Measurements from ENCODE around the gene CORO6.

CORO6 gene

GRCh38 chr17:29577001-29577370 lies 45.7 kb downstream of the CORO6 start:
- H3K4me1 ChIP-seq (ENCODE audit: low read length) = peaks cover 8% of the 10 kb centered on the region; the same call in 1 of the 2 replicates
- DNase-seq = no peak
- H3K27ac ChIP-seq (ENCODE audit: low read length) = no peak overlapping the region
- H3K79me2 ChIP-seq (ENCODE audit: low read length) = no peaks in the 10 kb centered on the region; the same call in 1 of the 2 replicates
- H3K9me2 ChIP-seq (replicated peaks; ENCODE audit: insufficient read depth, low read length) = no peaks in the 10 kb centered on the region
- H4K20me1 ChIP-seq (ENCODE audit: insufficient read depth, low read length) = no peaks in the 10 kb centered on the region
- TF ChIP-seq EZH2phosphoT487 (IDR thresholded peaks at IDR 0.05; ENCODE audit: low read length) = no peak
- no peak overlapping the region for H3K4me2 ChIP-seq (ENCODE audit: low read depth, low read length)
- no peak overlapping the region for H2AFZ ChIP-seq (ENCODE audit: low read length)
- no peaks in the 10 kb centered on the region for H3K27me3 ChIP-seq (replicated peaks; ENCODE audit: insufficient read depth, low read length)
- no peaks in the 10 kb centered on the region for H3K36me3 ChIP-seq (replicated peaks; ENCODE audit: insufficient read depth, low read length)
- no peak overlapping the region for H3K9ac ChIP-seq (ENCODE audit: low read length)
- H3K9me3 ChIP-seq (replicated peaks; ENCODE audit: insufficient read depth, low read length) = no peaks in the 10 kb centered on the region
- no peaks in the 10 kb centered on the region for H3F3A ChIP-seq (ENCODE audit: insufficient read depth, low read length)
- H3K4me3 ChIP-seq (ENCODE audit: low read length) = no peak overlapping the region

GRCh38 chr17:29576214-29577000 lies 46.3 kb downstream of the CORO6 start:
- Histone ChIP-seq H3F3A (ENCODE audit: insufficient read depth, low read length) (no peaks in the 10 kb centered on the region), H3K9ac (ENCODE audit: low read length) (no peak overlapping the region), H4K20me1 (ENCODE audit: insufficient read depth, low read length) (no peaks in the 10 kb centered on the region), H3K27ac (ENCODE audit: low read length) (no peak overlapping the region), H2AFZ (ENCODE audit: low read length) (no peak overlapping the region), H3K9me2 (replicated peaks; ENCODE audit: insufficient read depth, low read length) (no peaks in the 10 kb centered on the region), H3K4me3 (ENCODE audit: low read length) (no peak overlapping the region), H3K27me3 (replicated peaks; ENCODE audit: insufficient read depth, low read length) (no peaks in the 10 kb centered on the region), H3K4me2 (ENCODE audit: low read depth, low read length) (no peak overlapping the region), H3K4me1 (ENCODE audit: low read length) (peaks cover 8% of the 10 kb centered on the region; the same call in 1 of the 2 replicates), H3K79me2 (ENCODE audit: low read length) (no peaks in the 10 kb centered on the region; the same call in 1 of the 2 replicates), H3K36me3 (replicated peaks; ENCODE audit: insufficient read depth, low read length) (no peaks in the 10 kb centered on the region), H3K9me3 (replicated peaks; ENCODE audit: insufficient read depth, low read length) (no peaks in the 10 kb centered on the region)
- DNase-seq = no peak
- TF ChIP-seq EZH2 (optimal IDR thresholded peaks at IDR 0.05; ENCODE audit: low read depth, low read length) (no peak), CTCF (IDR thresholded peaks at IDR 0.05; ENCODE audit: low read length) (no peak), EZH2phosphoT487 (IDR thresholded peaks at IDR 0.05; ENCODE audit: low read length) (no peak)

- DNase-seq = no peak
- H3K4me1 ChIP-seq (ENCODE audit: low read length) = peaks cover 3% of the 10 kb centered on the region; the same call in 1 of the 2 replicates
- no peaks in the 10 kb centered on the region for H3F3A ChIP-seq (ENCODE audit: insufficient read depth, low read length)
- H3K27ac ChIP-seq (ENCODE audit: low read length) = no peak overlapping the region
- no peak for TF ChIP-seq CTCF (IDR thresholded peaks at IDR 0.05; ENCODE audit: low read length)
- TF ChIP-seq EZH2phosphoT487 (IDR thresholded peaks at IDR 0.05; ENCODE audit: low read length) = no peak
- no peak for TF ChIP-seq EZH2 (optimal IDR thresholded peaks at IDR 0.05; ENCODE audit: low read depth, low read length)
- H4K20me1 ChIP-seq (ENCODE audit: insufficient read depth, low read length) = no peaks in the 10 kb centered on the region
- no peak overlapping the region for H3K4me2 ChIP-seq (ENCODE audit: low read depth, low read length)
- no peak overlapping the region for H3K9ac ChIP-seq (ENCODE audit: low read length)
- no peak overlapping the region for H2AFZ ChIP-seq (ENCODE audit: low read length)
- H3K4me3 ChIP-seq (ENCODE audit: low read length) = no peak overlapping the region
- no peaks in the 10 kb centered on the region for H3K9me2 ChIP-seq (replicated peaks; ENCODE audit: insufficient read depth, low read length)
- no peaks in the 10 kb centered on the region for H3K27me3 ChIP-seq (replicated peaks; ENCODE audit: insufficient read depth, low read length)
- no peaks in the 10 kb centered on the region for H3K9me3 ChIP-seq (replicated peaks; ENCODE audit: insufficient read depth, low read length)
- no peaks in the 10 kb centered on the region for H3K36me3 ChIP-seq (replicated peaks; ENCODE audit: insufficient read depth, low read length)
- no peaks in the 10 kb centered on the region for H3K79me2 ChIP-seq (ENCODE audit: low read length)
Observed at GRCh38 chr17:29575511-29576213, 47.0 kb downstream of the CORO6 start.
